Osteoblast (primary cell): ENCODE data around the gene WDR86. TPM values are rescaled to one million over a fixed set of nuclear protein-coding genes. Genes with fewer than 3 reads are reported as not detected.

Experiments
- DNase-seq: peaks from one replicate; pipeline ENCODE4 v3.0.0; 2011; ENCODE audit warnings: low spot score, mixed read lengths; ENCODE audit not compliant: insufficient read length; ENCODE audit errors: missing footprints
- H2AFZ ChIP-seq: 2 replicates; pipeline ENCODE4 v1.6.0; 2011; ENCODE audit warnings: mild to moderate bottlenecking, low read length
- H3K27ac ChIP-seq: 2 replicates; pipeline ENCODE4 v1.5.1; 2011; ENCODE audit warnings: mild to moderate bottlenecking, low read depth, low read length, moderate library complexity
- H3K27me3 ChIP-seq: 2 replicates; pipeline ENCODE4 v1.6.0; 2012; ENCODE audit warnings: mild to moderate bottlenecking, control low read depth, inconsistent platforms, low read length, moderate library complexity; ENCODE audit not compliant: insufficient read depth
- H3K36me3 ChIP-seq: 2 replicates; pipeline ENCODE4 v1.5.1; 2011; ENCODE audit warnings: mild to moderate bottlenecking, low read length, control low read depth, moderate library complexity; ENCODE audit not compliant: insufficient read depth
- H3K4me1 ChIP-seq: 2 replicates; pipeline ENCODE4 v1.5.1; 2011; ENCODE audit warnings: mild to moderate bottlenecking, low read length, control low read depth, moderate library complexity; ENCODE audit not compliant: insufficient read depth
- H3K4me2 ChIP-seq: 2 replicates; pipeline ENCODE4 v1.6.0; 2011; ENCODE audit warnings: mild to moderate bottlenecking, low read length; ENCODE audit not compliant: insufficient read depth
- H3K4me3 ChIP-seq: fragments of 200-600 bp; sonication (generic); 3 replicates; pipeline ENCODE4 v1.5.1; 2012; ENCODE audit warnings: mild to moderate bottlenecking, low read length, inconsistent platforms; ENCODE audit not compliant: insufficient read depth
- H3K79me2 ChIP-seq: 2 replicates; pipeline ENCODE4 v1.6.0; 2012; ENCODE audit warnings: mild to moderate bottlenecking, low read length, control low read depth, inconsistent platforms; ENCODE audit not compliant: insufficient read depth
- H3K9me3 ChIP-seq: 2 replicates; pipeline ENCODE4 v1.5.1; 2011; ENCODE audit warnings: low read depth, low read length, control low read depth
- H4K20me1 ChIP-seq: 2 replicates; pipeline ENCODE4 v1.6.0; 2012; ENCODE audit warnings: mild to moderate bottlenecking, low read length, control low read depth; ENCODE audit not compliant: insufficient read depth
- total RNA-seq: library from RNA; depleted of rRNA; stranded (reverse); fragments of >200 nt; gene quantifications from 2 replicates; pipeline ENCODE4 v1.2.3, GENCODE V29; 2012
- TF ChIP-seq, protein P1 (sequence below): IDR thresholded peaks from 2 replicates; pipeline ENCODE4 v1.5.1; 2011; ENCODE audit warnings: mild to moderate bottlenecking, low read depth, low read length, moderate library complexity; ENCODE audit errors: extremely low read depth

Gene WDR86
- total RNA-seq, 1 donor = 15.6 TPM

DNA sequence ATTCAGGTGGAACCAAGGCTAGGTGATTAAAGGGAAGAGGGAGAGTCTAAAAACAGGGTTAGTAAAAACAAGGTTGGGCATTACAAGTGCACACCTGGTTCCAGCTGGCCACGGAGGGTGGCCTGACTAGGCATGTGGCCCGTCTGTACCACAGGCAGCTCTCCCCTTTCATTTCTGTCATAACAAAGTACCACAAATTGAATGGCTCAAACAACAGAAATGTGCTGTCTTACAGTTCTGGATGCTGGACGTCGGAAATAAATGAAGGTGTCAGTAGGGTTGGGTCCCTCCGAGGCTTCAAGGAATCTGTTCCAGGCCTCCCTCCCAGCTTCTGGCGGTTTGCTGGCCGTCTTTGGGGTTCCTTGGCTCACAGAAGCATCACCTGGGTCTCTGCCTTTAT is 13.4 kb upstream of the WDR86 start:
- H3K79me2 ChIP-seq = no peaks in the 10 kb centered on the region
- DNase-seq = no peak

DNA sequence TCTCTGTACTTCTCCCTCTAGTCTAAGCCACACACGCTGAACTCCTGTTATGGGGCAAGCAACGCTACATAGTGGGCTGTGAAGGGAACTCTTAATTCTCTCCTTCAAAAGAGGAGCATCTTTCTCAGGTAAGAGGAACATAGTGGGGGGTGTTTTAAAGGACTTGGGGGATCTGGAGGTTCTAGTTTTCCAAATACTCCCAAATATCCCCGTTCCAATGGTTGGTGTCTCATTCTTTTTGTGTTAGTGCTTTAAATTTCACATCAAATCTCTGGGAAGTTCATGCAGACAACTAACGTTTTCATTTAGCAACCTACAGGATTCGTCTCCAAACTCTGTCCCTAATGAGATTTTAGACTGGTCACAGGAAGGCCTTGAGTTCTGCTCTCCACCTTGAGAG is 12.4 kb upstream of the WDR86 start:
- no peak overlapping the region for H3K27ac ChIP-seq
- DNase-seq = no peak
- TF ChIP-seq, protein P1, sequence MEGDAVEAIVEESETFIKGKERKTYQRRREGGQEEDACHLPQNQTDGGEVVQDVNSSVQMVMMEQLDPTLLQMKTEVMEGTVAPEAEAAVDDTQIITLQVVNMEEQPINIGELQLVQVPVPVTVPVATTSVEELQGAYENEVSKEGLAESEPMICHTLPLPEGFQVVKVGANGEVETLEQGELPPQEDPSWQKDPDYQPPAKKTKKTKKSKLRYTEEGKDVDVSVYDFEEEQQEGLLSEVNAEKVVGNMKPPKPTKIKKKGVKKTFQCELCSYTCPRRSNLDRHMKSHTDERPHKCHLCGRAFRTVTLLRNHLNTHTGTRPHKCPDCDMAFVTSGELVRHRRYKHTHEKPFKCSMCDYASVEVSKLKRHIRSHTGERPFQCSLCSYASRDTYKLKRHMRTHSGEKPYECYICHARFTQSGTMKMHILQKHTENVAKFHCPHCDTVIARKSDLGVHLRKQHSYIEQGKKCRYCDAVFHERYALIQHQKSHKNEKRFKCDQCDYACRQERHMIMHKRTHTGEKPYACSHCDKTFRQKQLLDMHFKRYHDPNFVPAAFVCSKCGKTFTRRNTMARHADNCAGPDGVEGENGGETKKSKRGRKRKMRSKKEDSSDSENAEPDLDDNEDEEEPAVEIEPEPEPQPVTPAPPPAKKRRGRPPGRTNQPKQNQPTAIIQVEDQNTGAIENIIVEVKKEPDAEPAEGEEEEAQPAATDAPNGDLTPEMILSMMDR = no peak
- H3K27me3 ChIP-seq = peaks cover 3% of the 10 kb centered on the region
- peaks cover 6% of the 10 kb centered on the region for H3K9me3 ChIP-seq
- no peaks in the 10 kb centered on the region for H3K79me2 ChIP-seq
- peaks cover 29% of the 10 kb centered on the region for H3K4me1 ChIP-seq
- no peak overlapping the region for H3K4me2 ChIP-seq
- no peak overlapping the region for H3K4me3 ChIP-seq
- H4K20me1 ChIP-seq = no peaks in the 10 kb centered on the region
- no peak overlapping the region for H2AFZ ChIP-seq
- no peaks in the 10 kb centered on the region for H3K36me3 ChIP-seq

More for the DNA sequence above, 13.4 kb upstream of the WDR86 start:
- no peak overlapping the region for H2AFZ ChIP-seq
- TF ChIP-seq, protein P1 = no peak
- H3K27me3 ChIP-seq = peaks cover 3% of the 10 kb centered on the region
- H3K4me1 ChIP-seq = peaks cover 35% of the 10 kb centered on the region
- peaks cover 6% of the 10 kb centered on the region for H3K9me3 ChIP-seq
- no peak overlapping the region for H3K27ac ChIP-seq
- no peak overlapping the region for H3K4me3 ChIP-seq
- no peak overlapping the region for H3K4me2 ChIP-seq
- H4K20me1 ChIP-seq = no peaks in the 10 kb centered on the region
- H3K36me3 ChIP-seq = no peaks in the 10 kb centered on the region

DNA sequence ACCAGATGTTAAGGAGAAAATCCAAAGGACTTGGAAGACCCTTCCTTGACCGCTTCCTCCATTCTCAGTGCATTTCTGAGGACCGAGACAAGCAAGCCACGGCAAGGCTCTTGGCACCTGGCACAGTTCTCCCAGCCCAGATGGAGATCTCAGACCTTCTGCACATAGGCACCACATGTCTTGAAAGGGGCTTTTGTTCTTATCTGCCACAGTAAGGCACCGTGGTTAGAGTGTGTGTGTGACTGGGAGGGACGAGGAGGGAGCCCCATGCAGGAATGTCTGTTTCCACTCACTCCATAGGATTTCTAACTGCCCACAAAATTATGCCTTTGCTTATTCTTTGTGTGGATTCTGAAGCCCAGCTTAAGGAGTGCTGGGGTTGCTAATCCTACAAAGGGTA is 10.3 kb upstream of the WDR86 start:
- Histone ChIP-seq H2AFZ (no peak overlapping the region), H3K27ac (no peak overlapping the region), H3K4me1 (peaks cover 20% of the 10 kb centered on the region), H3K4me2 (no peak overlapping the region), H3K79me2 (no peaks in the 10 kb centered on the region), H3K4me3 (no peak overlapping the region), H3K9me3 (peaks cover 6% of the 10 kb centered on the region), H3K27me3 (peaks cover 7% of the 10 kb centered on the region), H4K20me1 (no peaks in the 10 kb centered on the region), H3K36me3 (no peaks in the 10 kb centered on the region)
- no peak for DNase-seq
- TF ChIP-seq, protein P1 = no peak

DNA sequence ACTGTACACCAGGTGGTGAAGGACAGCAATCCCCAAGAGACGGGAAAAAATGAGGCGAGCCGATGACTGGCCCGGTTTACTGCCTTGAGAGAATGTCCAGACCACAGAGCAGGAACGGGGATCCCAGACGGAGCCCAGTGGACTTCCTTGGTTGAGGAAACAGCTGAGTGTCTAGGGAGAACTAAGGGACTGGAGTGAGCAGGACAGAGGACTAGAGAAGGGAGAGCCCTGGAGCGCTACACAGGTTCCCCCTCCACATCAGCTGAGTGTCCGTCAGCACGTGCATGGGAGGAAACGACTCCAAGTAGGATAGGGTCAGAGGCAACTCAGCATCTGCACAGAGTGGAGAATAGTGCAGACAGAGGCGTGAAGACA is 7.1 kb upstream of the WDR86 start:
- Histone ChIP-seq H3K27me3 (peaks cover 32% of the 10 kb centered on the region), H3K27ac (no peak overlapping the region), H4K20me1 (no peaks in the 10 kb centered on the region), H3K4me1 (peaks cover 11% of the 10 kb centered on the region), H3K9me3 (peaks cover 6% of the 10 kb centered on the region), H3K79me2 (no peaks in the 10 kb centered on the region), H3K4me2 (no peak overlapping the region), H3K36me3 (no peaks in the 10 kb centered on the region), H2AFZ (no peak overlapping the region), H3K4me3 (no peak overlapping the region)
- DNase-seq = peak; percentile 54
- TF ChIP-seq, protein P1 = no peak
